GM18508 (cell line): ENCODE data around the gene SH3GLB2.

Experiments
- ATAC-seq: cut with Tn5 transposase; IDR thresholded peaks from one replicate; pipeline ENCODE4 v1.9.1; 2021; ENCODE audit warnings: moderate number of reproducible peaks; ENCODE audit not compliant: insufficient read depth, unreplicated experiment

SH3GLB2 gene

GRCh38 chr9:129023036-129023907, 4.9 kb downstream of the SH3GLB2 start:
- no peak for ATAC-seq

GRCh38 chr9:129022037-129022436, 6.1 kb downstream of the SH3GLB2 start:
- no peak for ATAC-seq

GRCh38 chr9:129021091-129021490, 7.0 kb downstream of the SH3GLB2 start:
- no peak for ATAC-seq

- ATAC-seq, result no peak
These were observed 13.5 kb downstream of the SH3GLB2 start for GRCh38 chr9:129014608-129015007.

GRCh38 chr9:129014124-129014523, 14.0 kb downstream of the SH3GLB2 start:
- no peak for ATAC-seq

- no peak for ATAC-seq
These were observed 14.5 kb downstream of the SH3GLB2 start for GRCh38 chr9:129013674-129014073.

GRCh38 chr9:129012893-129013448, 15.2 kb downstream of the SH3GLB2 start:
- ATAC-seq, result no peak

- no peak for ATAC-seq
These were observed 15.8 kb downstream of the SH3GLB2 start for GRCh38 chr9:129012343-129012742.

- no peak for ATAC-seq
These were observed 16.4 kb downstream of the SH3GLB2 start for GRCh38 chr9:129011761-129012181.

- no peak for ATAC-seq
These were observed 17.0 kb downstream of the SH3GLB2 start for GRCh38 chr9:129011170-129011569.

- ATAC-seq, result no peak
These were observed 17.7 kb downstream of the SH3GLB2 start for GRCh38 chr9:129010267-129010975.

- no peak for ATAC-seq
These were observed 18.5 kb downstream of the SH3GLB2 start for GRCh38 chr9:129009584-129010141.

- ATAC-seq, result no peak
These were observed 19.0 kb downstream of the SH3GLB2 start for GRCh38 chr9:129008986-129009583.

- ATAC-seq, result no peak
These were observed 19.6 kb downstream of the SH3GLB2 start for GRCh38 chr9:129008469-129008965.

- no peak for ATAC-seq
These were observed 20.2 kb downstream of the SH3GLB2 start for GRCh38 chr9:129007766-129008468.

GRCh38 chr9:129007035-129007765, 20.9 kb downstream of the SH3GLB2 start:
- no peak for ATAC-seq

- no peak for ATAC-seq
These were observed 21.6 kb downstream of the SH3GLB2 start for GRCh38 chr9:129006328-129007034.

- ATAC-seq, result no peak
These were observed 22.7 kb downstream of the SH3GLB2 start for GRCh38 chr9:129005336-129005997.
